GM18858 (cell line): ENCODE measurements around the gene KRT34.
"Not testable (repeated sequence)": the region's sequence is repeated elsewhere in the genome, so short reads cannot be mapped to it uniquely, and the experiment has no call there.

Experiments
- ATAC-seq: cut with Tn5 transposase; IDR thresholded peaks from one replicate; pipeline ENCODE4 v1.9.1; 2021; ENCODE audit not compliant: unreplicated experiment

The KRT34 gene

GRCh38 chr17:41381943-41382342 lies at the start of gene KRT34:
Gene KRT34, minus strand, starts transcription at chr17:41382306. Its CDS starts 60 bp downstream, at chr17:41382246.
- ATAC-seq, result not testable (repeated sequence)

GRCh38 chr17:41430376-41430775 lies 48.3 kb upstream of the KRT34 start:
- not testable (repeated sequence) for ATAC-seq

GRCh38 chr17:41429667-41430066 lies 47.6 kb upstream of the KRT34 start:
- ATAC-seq, result no peak

GRCh38 chr17:41428591-41429291 lies 46.6 kb upstream of the KRT34 start:
- ATAC-seq, result no peak

GRCh38 chr17:41424111-41424635 lies 42.1 kb upstream of the KRT34 start, which contains the start of gene KRT37:
Gene KRT37, minus strand, starts transcription at chr17:41424585. Its CDS starts 62 bp downstream, at chr17:41424523.
- no peak for ATAC-seq

GRCh38 chr17:41422586-41422985 lies 40.5 kb upstream of the KRT34 start:
- not testable (repeated sequence) for ATAC-seq

GRCh38 chr17:41421617-41422016 lies 39.5 kb upstream of the KRT34 start:
- no peak for ATAC-seq

GRCh38 chr17:41421116-41421515 lies 39.0 kb upstream of the KRT34 start:
- no peak for ATAC-seq

- ATAC-seq, result no peak
These were observed 38.0 kb upstream of the KRT34 start for GRCh38 chr17:41420134-41420533.

GRCh38 chr17:41419716-41420115 lies 37.6 kb upstream of the KRT34 start:
- no peak for ATAC-seq

GRCh38 chr17:41418116-41418860 lies 36.2 kb upstream of the KRT34 start:
- no peak for ATAC-seq

GRCh38 chr17:41417576-41418015 lies 35.5 kb upstream of the KRT34 start:
- no peak for ATAC-seq

- no peak for ATAC-seq
These were observed 35.0 kb upstream of the KRT34 start for GRCh38 chr17:41417127-41417526.

- ATAC-seq, result no peak
These were observed 34.4 kb upstream of the KRT34 start for GRCh38 chr17:41416479-41416878.

GRCh38 chr17:41415833-41416335 lies 33.8 kb upstream of the KRT34 start:
- ATAC-seq, result no peak

GRCh38 chr17:41415411-41415810 lies 33.3 kb upstream of the KRT34 start:
- ATAC-seq, result no peak

- ATAC-seq, result no peak
These were observed 31.9 kb upstream of the KRT34 start for GRCh38 chr17:41413982-41414381.

GRCh38 chr17:41413353-41413957 lies 31.3 kb upstream of the KRT34 start:
- ATAC-seq, result no peak

GRCh38 chr17:41411072-41411840 lies 29.1 kb upstream of the KRT34 start:
- ATAC-seq, result no peak

- no peak for ATAC-seq
These were observed 25.1 kb upstream of the KRT34 start for GRCh38 chr17:41407226-41407625.

GRCh38 chr17:41406205-41406604 lies 24.1 kb upstream of the KRT34 start:
- ATAC-seq, result no peak
